WTC11 (cell line): ENCODE measurements around the gene NUP210. TPM values are rescaled to one million over a fixed set of nuclear protein-coding genes. Genes with fewer than 3 reads are reported as not detected.

ENCODE experiments used
- ATAC-seq: fragments of 200-7000 bp; cut with Tn5 transposase; 2 replicates; pipeline ENCODE4 v1.10.0; 2021; ENCODE audit warnings: mild to moderate bottlenecking, moderate library complexity
- CTCF ChIA-PET: fragments of 300-600 bp; sonication (Branson Sonifier 250); formaldehyde crosslinking; loops from one replicate; lab custom pipeline; 2021; ENCODE audit warnings: antibody characterized with exemption; lab: Charles Lee
- POLR2A ChIA-PET: fragments of 350-600 bp; sonication (Branson Sonifier 250); formaldehyde crosslinking; loops from one replicate; lab custom pipeline; 2021; ENCODE audit warnings: antibody characterized with exemption; lab: Charles Lee
- DNase-seq: peaks from one replicate; pipeline ENCODE4 v3.0.0; 2021; ENCODE audit warnings: low spot score
- H3K27ac Mint-ChIP-seq: 2 replicates; pipeline ENCODE4 v1.8.0; 2021; ENCODE audit warnings: mixed read lengths
- H3K27me3 Mint-ChIP-seq: 2 replicates; pipeline ENCODE4 v1.8.0; 2021; ENCODE audit warnings: low read depth, mild to moderate bottlenecking, moderate library complexity, mixed read lengths
- H3K36me3 Mint-ChIP-seq: 2 replicates; pipeline ENCODE4 v1.8.0; 2021; ENCODE audit warnings: mixed read lengths
- H3K4me1 Mint-ChIP-seq: 2 replicates; pipeline ENCODE4 v1.8.0; 2022; ENCODE audit warnings: mixed read lengths
- H3K4me3 Mint-ChIP-seq: 2 replicates; pipeline ENCODE4 v1.8.0; 2021; ENCODE audit warnings: mild to moderate bottlenecking, moderate library complexity, mixed read lengths
- H3K9me3 Mint-ChIP-seq: 2 replicates; pipeline ENCODE4 v1.8.0; 2021; ENCODE audit warnings: mixed read lengths
- ATF6 ChIP-seq: sonication (generic); formaldehyde crosslinking; IDR thresholded peaks from 2 replicates; pipeline ENCODE4 v1.8.1; 2023; ENCODE audit warnings: mild to moderate bottlenecking, missing genetic modification reagents
- CREM ChIP-seq: sonication (generic); formaldehyde crosslinking; IDR thresholded peaks from 2 replicates; pipeline ENCODE4 v1.8.1; 2022; ENCODE audit warnings: mild to moderate bottlenecking, missing genetic modification reagents, moderate library complexity
- CTCF ChIP-seq: fragments of 200-600 bp; IDR thresholded peaks from 2 replicates; pipeline ENCODE4 v1.8.0; 2022; ENCODE audit warnings: antibody characterized with exemption
- E2F1 ChIP-seq: sonication (generic); formaldehyde crosslinking; IDR thresholded peaks from 2 replicates; pipeline ENCODE4 v1.8.0; 2022; ENCODE audit warnings: mild to moderate bottlenecking, missing genetic modification reagents
- E2F4 ChIP-seq: sonication (generic); formaldehyde crosslinking; IDR thresholded peaks from 2 replicates; pipeline ENCODE4 v1.8.1; 2022; ENCODE audit warnings: low read depth, mild to moderate bottlenecking, moderate library complexity, missing genetic modification reagents, borderline replicate concordance
- E2F5 ChIP-seq: sonication (generic); formaldehyde crosslinking; IDR thresholded peaks from 2 replicates; pipeline ENCODE4 v1.8.1; 2022; ENCODE audit warnings: mild to moderate bottlenecking, moderate library complexity, missing genetic modification reagents
- GTF2I ChIP-seq: fragments of 250-450 bp; sonication (Bioruptor Pico); conservative IDR thresholded peaks from 2 replicates; pipeline ENCODE4 v1.4.0; 2021; ENCODE audit warnings: mild to moderate bottlenecking
- NFE2L1 ChIP-seq: sonication (generic); formaldehyde crosslinking; IDR thresholded peaks from 2 replicates; pipeline ENCODE4 v1.8.1; 2023; ENCODE audit warnings: missing genetic modification reagents
- NFYB ChIP-seq: sonication (generic); formaldehyde crosslinking; conservative IDR thresholded peaks from 2 replicates; pipeline ENCODE4 v1.8.0; 2022; ENCODE audit warnings: low read depth, missing genetic modification reagents
- NR1H2 ChIP-seq: sonication (generic); formaldehyde crosslinking; IDR thresholded peaks from 2 replicates; pipeline ENCODE4 v1.9.0; 2021; ENCODE audit warnings: mild to moderate bottlenecking, moderate library complexity, missing genetic modification reagents
- PRRX2 ChIP-seq: fragments of 250-450 bp; sonication (Bioruptor Pico); IDR thresholded peaks from 2 replicates; pipeline ENCODE4 v1.8.0; 2021; ENCODE audit warnings: mild to moderate bottlenecking
- RORB ChIP-seq: fragments of 250-450 bp; sonication (Bioruptor Pico); IDR thresholded peaks from 2 replicates; pipeline ENCODE4 v1.9.0; 2021; ENCODE audit warnings: mild to moderate bottlenecking
- SP1 ChIP-seq: sonication (generic); formaldehyde crosslinking; conservative IDR thresholded peaks from 2 replicates; pipeline ENCODE4 v1.8.1; 2022; ENCODE audit warnings: missing genetic modification reagents
- TP53 ChIP-seq: sonication (generic); formaldehyde crosslinking; IDR thresholded peaks from 2 replicates; pipeline ENCODE4 v1.8.1; 2023; ENCODE audit warnings: mild to moderate bottlenecking, missing genetic modification reagents
- USF2 ChIP-seq: sonication (generic); formaldehyde crosslinking; IDR thresholded peaks from 2 replicates; pipeline ENCODE4 v1.8.1; 2023; ENCODE audit warnings: mild to moderate bottlenecking, missing genetic modification reagents, moderate library complexity
- ZBTB21 ChIP-seq: sonication (generic); formaldehyde crosslinking; IDR thresholded peaks from 2 replicates; pipeline ENCODE4 v1.8.1; 2023; ENCODE audit warnings: mild to moderate bottlenecking, missing genetic modification reagents, borderline replicate concordance
- ZMAT4 ChIP-seq: fragments of 250-450 bp; sonication (Bioruptor Pico); IDR thresholded peaks from 2 replicates; pipeline ENCODE4 v1.9.0; 2021; ENCODE audit warnings: mild to moderate bottlenecking
- ZNF671 ChIP-seq: fragments of 250-450 bp; sonication (Bioruptor Pico); IDR thresholded peaks from 2 replicates; pipeline ENCODE4 v1.8.0; 2021; ENCODE audit warnings: mild to moderate bottlenecking
- total RNA-seq: library from RNA; stranded (reverse); gene quantifications from 3 replicates; pipeline ENCODE4 v1.2.3, GENCODE V29; 2021

NUP210 gene
- total RNA-seq, 1 experiment from 2014 or later, result 59.2 TPM

- TF ChIP-seq E2F4 (no peak), CTCF (no peak), SP1 (CRISPR knock-in tag) (no peak), PRRX2 (CRISPR knock-in tag) (no peak), CREM (no peak), USF2 (CRISPR knock-in tag) (no peak), ZNF671 (CRISPR knock-in tag) (no peak), ZBTB21 (CRISPR knock-in tag) (no peak)
- TF ChIP-seq, all 79 proteins: peak for 0
These were observed 111.1 kb downstream of the NUP210 start (continued) for GRCh38 chr3:13309004-13309403.

GRCh38 chr3:13308380-13308801, 111.7 kb downstream of the NUP210 start:
- DNase-seq (peak; percentile 80), ATAC-seq (peak; percentile 94)
- Mint-ChIP-seq H3K36me3 (no peaks in the 10 kb centered on the region), H3K4me1 (peaks cover 16% of the 10 kb centered on the region), H3K9me3 (no peaks in the 10 kb centered on the region), H3K4me3 (no peak overlapping the region), H3K27me3 (no peaks in the 10 kb centered on the region), H3K27ac (no peak overlapping the region)
- no peak for TF ChIP-seq ZNF671 (CRISPR knock-in tag)
- no peak for TF ChIP-seq GTF2I (CRISPR knock-in tag)
- peak; percentile 48 for TF ChIP-seq CTCF
- ChIA-PET POLR2A (no interaction called here), CTCF (interaction anchor here (1.2 to 1.8 kb wide), 2 partner anchors 36 to 78 kb away, joined by 3 to 7 read pairs; no protein-coding TSS in a partner anchor)

GRCh38 chr3:13307041-13307440, 113.1 kb downstream of the NUP210 start:
- DNase-seq (no peak), ATAC-seq (no peak)
- H3K9me3 Mint-ChIP-seq, result 0 out of 2 replicates have a peak, but pooled peaks cover 3% of the 10 kb centered on the region
- ChIA-PET CTCF (interaction anchor here (0.8 to 1.8 kb wide), 7 partner anchors 23 to 215 kb away, joined by 3 to 7 read pairs (median 3); no protein-coding TSS in a partner anchor), POLR2A (no interaction called here)
- H3K27ac Mint-ChIP-seq, result no peak overlapping the region
- H3K4me1 Mint-ChIP-seq, result peaks cover 20% of the 10 kb centered on the region
- no peaks in the 10 kb centered on the region for H3K36me3 Mint-ChIP-seq
- no peaks in the 10 kb centered on the region for H3K27me3 Mint-ChIP-seq
- no peak overlapping the region for H3K4me3 Mint-ChIP-seq
- TF ChIP-seq E2F5 (CRISPR knock-in tag), result no peak
- no peak for TF ChIP-seq NR1H2 (CRISPR knock-in tag)
- TF ChIP-seq NFYB (CRISPR knock-in tag), result no peak
- no peak for TF ChIP-seq TP53
- TF ChIP-seq CTCF, result no peak
- TF ChIP-seq ZMAT4 (CRISPR knock-in tag), result no peak
- no peak for TF ChIP-seq NFE2L1 (CRISPR knock-in tag)
- no peak for TF ChIP-seq E2F1
- no peak for TF ChIP-seq ATF6
- no peak for TF ChIP-seq RORB (CRISPR knock-in tag)
